Osteoblast (primary cell): Measurements from ENCODE around the gene HOXC9. TPM values are rescaled to one million over a fixed set of nuclear protein-coding genes. Genes with fewer than 3 reads are reported as not detected.

Experiments
- DNase-seq: peaks from one replicate; pipeline ENCODE4 v3.0.0; 2011; ENCODE audit warnings: low spot score, mixed read lengths; ENCODE audit not compliant: insufficient read length; ENCODE audit errors: missing footprints
- H2AFZ ChIP-seq: 2 replicates; pipeline ENCODE4 v1.6.0; 2011; ENCODE audit warnings: mild to moderate bottlenecking, low read length
- H3K27ac ChIP-seq: 2 replicates; pipeline ENCODE4 v1.5.1; 2011; ENCODE audit warnings: mild to moderate bottlenecking, low read depth, low read length, moderate library complexity
- H3K27me3 ChIP-seq: 2 replicates; pipeline ENCODE4 v1.6.0; 2012; ENCODE audit warnings: mild to moderate bottlenecking, control low read depth, inconsistent platforms, low read length, moderate library complexity; ENCODE audit not compliant: insufficient read depth
- H3K36me3 ChIP-seq: 2 replicates; pipeline ENCODE4 v1.5.1; 2011; ENCODE audit warnings: mild to moderate bottlenecking, low read length, control low read depth, moderate library complexity; ENCODE audit not compliant: insufficient read depth
- H3K4me1 ChIP-seq: 2 replicates; pipeline ENCODE4 v1.5.1; 2011; ENCODE audit warnings: mild to moderate bottlenecking, low read length, control low read depth, moderate library complexity; ENCODE audit not compliant: insufficient read depth
- H3K4me2 ChIP-seq: 2 replicates; pipeline ENCODE4 v1.6.0; 2011; ENCODE audit warnings: mild to moderate bottlenecking, low read length; ENCODE audit not compliant: insufficient read depth
- H3K4me3 ChIP-seq: fragments of 200-600 bp; sonication (generic); 3 replicates; pipeline ENCODE4 v1.5.1; 2012; ENCODE audit warnings: mild to moderate bottlenecking, low read length, inconsistent platforms; ENCODE audit not compliant: insufficient read depth
- H3K79me2 ChIP-seq: 2 replicates; pipeline ENCODE4 v1.6.0; 2012; ENCODE audit warnings: mild to moderate bottlenecking, low read length, control low read depth, inconsistent platforms; ENCODE audit not compliant: insufficient read depth
- H3K9me3 ChIP-seq: 2 replicates; pipeline ENCODE4 v1.5.1; 2011; ENCODE audit warnings: low read depth, low read length, control low read depth
- H4K20me1 ChIP-seq: 2 replicates; pipeline ENCODE4 v1.6.0; 2012; ENCODE audit warnings: mild to moderate bottlenecking, low read length, control low read depth; ENCODE audit not compliant: insufficient read depth
- total RNA-seq: library from RNA; depleted of rRNA; stranded (reverse); fragments of >200 nt; gene quantifications from 2 replicates; pipeline ENCODE4 v1.2.3, GENCODE V29; 2012
- TF ChIP-seq, protein P1 (sequence below): IDR thresholded peaks from 2 replicates; pipeline ENCODE4 v1.5.1; 2011; ENCODE audit warnings: mild to moderate bottlenecking, low read depth, low read length, moderate library complexity; ENCODE audit errors: extremely low read depth

Gene HOXC9
- total RNA-seq, 1 donor, result 11.6 TPM

- Histone ChIP-seq H3K27me3 (peaks cover 12% of the 10 kb centered on the region), H3K9me3 (no peaks in the 10 kb centered on the region), H3K4me2 (no peak overlapping the region), H2AFZ (no peak overlapping the region), H3K4me3 (no peak overlapping the region), H3K36me3 (no peaks in the 10 kb centered on the region), H3K27ac (no peak overlapping the region), H4K20me1 (no peaks in the 10 kb centered on the region), H3K79me2 (no peaks in the 10 kb centered on the region), H3K4me1 (peaks cover 9% of the 10 kb centered on the region)
- no peak for DNase-seq
- TF ChIP-seq, protein P1, sequence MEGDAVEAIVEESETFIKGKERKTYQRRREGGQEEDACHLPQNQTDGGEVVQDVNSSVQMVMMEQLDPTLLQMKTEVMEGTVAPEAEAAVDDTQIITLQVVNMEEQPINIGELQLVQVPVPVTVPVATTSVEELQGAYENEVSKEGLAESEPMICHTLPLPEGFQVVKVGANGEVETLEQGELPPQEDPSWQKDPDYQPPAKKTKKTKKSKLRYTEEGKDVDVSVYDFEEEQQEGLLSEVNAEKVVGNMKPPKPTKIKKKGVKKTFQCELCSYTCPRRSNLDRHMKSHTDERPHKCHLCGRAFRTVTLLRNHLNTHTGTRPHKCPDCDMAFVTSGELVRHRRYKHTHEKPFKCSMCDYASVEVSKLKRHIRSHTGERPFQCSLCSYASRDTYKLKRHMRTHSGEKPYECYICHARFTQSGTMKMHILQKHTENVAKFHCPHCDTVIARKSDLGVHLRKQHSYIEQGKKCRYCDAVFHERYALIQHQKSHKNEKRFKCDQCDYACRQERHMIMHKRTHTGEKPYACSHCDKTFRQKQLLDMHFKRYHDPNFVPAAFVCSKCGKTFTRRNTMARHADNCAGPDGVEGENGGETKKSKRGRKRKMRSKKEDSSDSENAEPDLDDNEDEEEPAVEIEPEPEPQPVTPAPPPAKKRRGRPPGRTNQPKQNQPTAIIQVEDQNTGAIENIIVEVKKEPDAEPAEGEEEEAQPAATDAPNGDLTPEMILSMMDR, result no peak
Observed at GRCh38 chr12:53976172-53976822, 23.7 kb upstream of the HOXC9 start.

- H3K4me1 ChIP-seq, result peaks cover 9% of the 10 kb centered on the region
- peaks cover 5% of the 10 kb centered on the region for H3K27me3 ChIP-seq
- TF ChIP-seq, protein P1, result no peak
- no peak overlapping the region for H2AFZ ChIP-seq
- H3K27ac ChIP-seq, result no peak overlapping the region
- H4K20me1 ChIP-seq, result no peaks in the 10 kb centered on the region
- H3K79me2 ChIP-seq, result no peaks in the 10 kb centered on the region
- DNase-seq, result no peak
- no peak overlapping the region for H3K4me2 ChIP-seq
- H3K9me3 ChIP-seq, result no peaks in the 10 kb centered on the region
- H3K36me3 ChIP-seq, result no peaks in the 10 kb centered on the region
- H3K4me3 ChIP-seq, result no peak overlapping the region
Observed at GRCh38 chr12:53976823-53977595, 23.0 kb upstream of the HOXC9 start.

GRCh38 chr12:53977596-53978445, 22.1 kb upstream of the HOXC9 start:
- Histone ChIP-seq H3K4me3 (no peak overlapping the region), H3K4me2 (peak overlapping the region; percentile 41), H3K9me3 (no peaks in the 10 kb centered on the region), H3K4me1 (peaks cover 3% of the 10 kb centered on the region), H3K27me3 (no peaks in the 10 kb centered on the region), H4K20me1 (no peaks in the 10 kb centered on the region), H3K36me3 (no peaks in the 10 kb centered on the region), H2AFZ (no peak overlapping the region), H3K79me2 (no peaks in the 10 kb centered on the region), H3K27ac (no peak overlapping the region)
- TF ChIP-seq, protein P1, result no peak
- no peak for DNase-seq
